GM21825 (cell line): ENCODE results near the gene NALCN.

Experiments used
- ATAC-seq: cut with Tn5 transposase; IDR thresholded peaks from one replicate; pipeline ENCODE4 v1.9.1; 2021; ENCODE audit warnings: mild to moderate bottlenecking, moderate library complexity; ENCODE audit not compliant: unreplicated experiment

NALCN gene

DNA sequence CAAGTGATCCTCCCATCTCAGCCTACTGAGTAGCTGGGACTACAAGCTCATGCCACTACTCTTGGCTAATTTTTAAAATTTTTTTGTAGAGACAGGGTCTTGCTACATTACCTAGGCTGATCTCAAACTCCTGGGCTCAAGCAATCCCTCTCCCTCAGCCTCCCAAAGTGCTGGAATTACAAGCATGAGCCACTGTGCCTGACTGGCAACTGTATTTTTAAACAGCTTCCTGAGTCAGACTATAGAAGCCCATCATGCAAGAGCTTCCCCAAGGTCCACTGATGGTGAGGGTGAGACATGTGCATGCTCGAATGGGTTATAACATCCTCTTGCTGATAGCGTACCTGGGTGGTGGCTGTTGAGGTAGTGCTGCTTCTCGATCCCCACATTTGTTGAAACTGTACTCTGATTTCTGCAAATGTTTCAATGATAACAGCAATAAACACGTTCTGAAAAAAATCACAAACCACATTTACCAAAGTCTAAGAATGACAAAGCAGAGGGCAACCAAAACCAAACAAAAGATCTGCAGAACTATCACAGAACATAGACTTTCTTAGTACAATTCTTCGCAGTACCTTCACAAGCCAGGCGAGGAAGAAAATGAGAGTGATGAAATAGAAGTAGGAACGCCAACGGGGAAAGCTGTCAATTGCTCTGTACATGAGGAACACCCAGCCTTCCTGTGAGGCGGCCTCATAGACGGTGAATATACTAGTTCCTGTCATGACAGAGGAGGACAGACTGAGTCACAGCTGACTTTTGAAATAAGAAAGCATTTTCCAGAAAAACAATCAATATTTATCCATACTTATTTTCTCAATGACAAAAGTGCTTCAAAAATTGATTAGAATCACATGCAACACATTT lies 124.4 kb downstream of the NALCN start:
- ATAC-seq = no peak

DNA sequence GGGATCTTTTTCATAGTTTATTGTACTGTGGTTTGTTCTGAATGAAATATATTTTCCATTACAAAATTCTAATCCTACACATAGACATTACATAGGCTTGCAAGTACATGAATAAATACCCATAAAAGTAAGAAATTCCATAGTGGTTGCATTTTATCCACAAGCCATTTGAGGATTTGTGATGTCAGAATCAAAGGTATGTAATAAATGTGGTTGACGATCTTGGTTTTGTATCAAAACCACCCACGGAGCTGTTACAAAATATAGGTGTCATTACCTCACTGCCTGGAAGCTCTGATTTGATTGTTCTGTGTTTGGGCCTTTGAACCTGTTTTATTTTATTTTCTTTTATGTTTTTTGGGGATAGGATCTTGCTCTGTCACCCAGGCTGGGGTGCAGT lies 125.1 kb downstream of the NALCN start:
- ATAC-seq = no peak

DNA sequence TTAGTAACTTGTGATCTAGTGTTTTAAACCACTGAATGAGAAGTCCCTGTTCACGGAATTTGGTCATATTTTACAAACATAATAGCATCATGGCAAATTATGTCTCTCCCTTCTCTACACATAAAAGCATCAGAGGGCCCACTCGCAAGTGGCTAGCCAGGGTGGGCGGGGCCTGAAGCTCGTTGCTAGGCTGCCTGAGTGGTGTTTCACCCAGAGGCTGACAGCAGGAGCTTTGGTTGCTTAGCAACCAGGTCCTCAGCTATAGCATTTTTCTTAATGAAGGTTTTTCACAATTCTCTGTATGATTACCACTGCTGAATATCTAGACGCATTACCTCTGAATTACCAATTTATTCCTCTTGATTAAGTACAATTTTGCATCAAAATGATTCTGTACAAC lies 126.5 kb downstream of the NALCN start:
- no peak for ATAC-seq

- ATAC-seq = no peak
Observed at GRCh38 chr13:101283782-101284181, 132.5 kb downstream of the NALCN start.

- no peak for ATAC-seq
Observed at GRCh38 chr13:101272886-101273285, 143.4 kb downstream of the NALCN start.

DNA sequence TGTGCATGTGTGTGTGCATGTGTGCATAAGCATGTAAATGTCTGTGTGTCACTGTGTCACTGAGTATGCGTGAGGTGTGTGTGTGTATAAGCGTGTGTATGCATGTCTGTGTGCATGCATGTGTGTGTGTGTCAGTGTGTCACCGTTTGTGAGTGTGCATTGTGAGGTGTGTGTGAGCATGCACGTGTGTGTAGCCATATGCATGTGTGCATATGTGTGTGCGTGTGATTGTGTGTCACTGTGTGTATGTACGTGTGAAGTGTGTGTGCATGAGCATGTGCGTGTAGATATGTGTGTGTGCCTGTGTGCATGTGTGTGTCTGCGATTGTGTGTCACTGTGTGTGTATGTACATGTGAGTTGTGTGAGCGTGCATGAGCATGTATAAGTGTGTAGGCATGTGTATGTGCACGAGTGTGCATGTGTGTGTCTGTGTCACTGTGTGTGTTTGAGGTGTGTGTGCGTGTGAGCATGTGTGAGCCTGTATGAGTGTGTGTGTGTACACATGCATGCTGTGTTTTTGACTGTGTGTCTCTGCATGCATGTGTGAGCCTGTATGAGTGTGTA lies 144.5 kb downstream of the NALCN start:
- ATAC-seq = no peak

DNA sequence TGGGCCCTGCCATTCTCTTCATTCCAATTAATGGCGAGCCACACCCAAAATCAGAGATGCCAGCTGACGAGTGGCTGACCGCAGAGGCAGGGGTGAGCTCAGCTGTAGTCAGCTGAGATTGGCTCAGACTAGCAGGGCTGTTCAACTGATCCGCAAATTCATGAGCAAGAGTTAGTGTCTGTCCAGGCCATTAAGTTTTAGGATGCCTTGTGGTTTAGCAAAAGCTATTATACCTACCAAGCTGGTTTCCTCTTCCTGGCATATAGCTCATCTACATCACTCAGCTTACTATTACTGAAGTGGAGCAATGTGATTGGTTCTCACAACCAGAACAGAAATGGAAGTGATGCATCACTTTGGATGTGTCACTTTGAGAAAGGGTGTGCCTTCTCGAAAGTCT lies 148.7 kb downstream of the NALCN start:
- ATAC-seq = no peak

DNA sequence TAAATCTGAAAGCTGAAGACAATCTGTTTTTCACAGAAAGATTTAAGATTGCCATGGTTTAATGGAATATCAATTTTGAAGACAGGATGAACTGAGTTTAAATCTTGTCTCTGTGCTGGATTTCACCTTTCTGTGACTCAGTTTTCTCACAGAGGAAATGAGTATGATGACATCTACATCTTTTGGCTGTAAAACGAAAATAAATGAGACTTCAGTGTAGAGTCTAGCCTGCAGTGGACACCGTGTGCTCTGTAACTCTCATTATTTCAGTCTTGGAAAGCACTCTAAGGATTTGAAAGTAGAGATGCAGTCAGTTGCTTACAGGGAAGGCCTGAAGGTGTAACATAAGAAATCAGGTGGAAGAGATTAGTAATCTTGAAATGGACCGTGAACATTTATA lies 150.4 kb downstream of the NALCN start:
- ATAC-seq = no peak

GRCh38 chr13:101264931-101265330 lies 151.4 kb downstream of the NALCN start:
- no peak for ATAC-seq

GRCh38 chr13:101262306-101262705 lies 154.0 kb downstream of the NALCN start:
- peak; percentile 78 for ATAC-seq

DNA sequence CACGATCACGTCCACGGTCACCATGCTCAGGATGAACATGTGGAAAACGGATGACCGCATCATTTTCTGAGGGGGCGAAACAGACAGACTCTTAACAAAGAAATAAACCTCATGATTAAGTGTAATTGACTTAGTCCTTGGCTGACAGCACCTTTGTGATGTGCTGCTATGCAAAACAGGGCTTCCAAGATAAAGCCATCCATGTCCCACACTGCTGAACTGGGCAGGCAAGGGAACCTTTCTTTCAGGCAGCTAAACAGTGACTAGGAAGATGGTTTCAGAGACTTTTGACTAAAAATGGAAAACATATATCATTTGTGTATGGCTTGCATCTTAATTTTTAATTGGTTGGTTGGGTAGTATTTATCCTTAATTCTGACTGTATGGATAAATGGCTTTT lies 157.8 kb downstream of the NALCN start:
- ATAC-seq = no peak

- peak; percentile 97 for ATAC-seq
Observed at GRCh38 chr13:101258071-101258470, 158.2 kb downstream of the NALCN start.

DNA sequence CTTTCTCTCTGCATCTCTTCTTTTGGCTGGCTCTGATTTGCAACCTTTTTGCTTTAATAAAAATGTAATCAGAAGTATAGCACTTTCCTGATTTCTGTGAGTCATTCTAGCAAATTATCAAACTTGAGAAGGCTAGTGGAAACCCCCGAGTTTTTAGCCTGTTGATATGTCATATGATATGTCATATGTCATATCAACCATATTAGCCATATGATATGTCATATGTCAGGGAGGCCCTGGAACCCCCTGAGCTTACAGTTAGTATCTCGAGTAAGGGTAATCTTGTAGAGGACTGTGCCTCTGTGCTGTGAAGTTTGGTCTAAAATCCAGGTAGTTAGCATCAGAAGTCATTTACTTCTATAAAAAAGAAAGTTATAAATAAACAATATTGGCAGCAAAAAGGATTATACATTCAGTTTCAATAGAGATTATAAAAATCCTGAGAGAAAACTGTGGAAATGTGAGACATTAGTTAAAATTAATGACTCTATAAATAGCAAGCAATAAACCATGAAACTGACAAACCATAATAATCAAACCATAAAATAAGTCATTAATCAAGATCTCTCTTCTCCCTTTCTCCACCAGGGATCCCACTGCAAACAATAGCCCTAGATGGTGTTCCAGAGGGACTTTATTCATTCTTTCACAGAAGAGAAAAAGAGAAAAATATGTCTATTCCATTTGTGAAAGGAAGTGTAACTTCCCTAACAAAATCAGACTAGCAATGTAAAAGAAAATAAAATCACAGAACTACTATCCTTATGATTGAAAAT lies 167.4 kb downstream of the NALCN start:
- no peak for ATAC-seq

GRCh38 chr13:101242720-101243119 lies 173.6 kb downstream of the NALCN start:
- no peak for ATAC-seq

DNA sequence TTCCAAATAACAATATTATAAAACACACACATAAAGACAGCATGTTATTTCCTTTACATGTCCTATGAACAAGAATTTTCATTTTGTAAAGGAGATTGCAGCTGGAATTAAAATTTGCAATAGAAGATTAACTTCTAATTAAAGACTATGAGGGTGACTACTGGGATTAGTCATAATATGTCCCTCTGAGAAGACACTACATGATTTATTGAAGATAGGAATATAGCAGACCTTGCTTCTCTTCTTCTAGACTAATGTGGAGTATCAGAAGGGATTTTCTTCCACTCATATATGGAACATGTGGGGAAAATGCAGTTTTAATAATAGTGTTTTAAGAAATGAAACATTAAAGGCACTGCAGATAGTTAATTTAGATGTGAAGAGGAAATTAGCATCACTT lies 177.8 kb downstream of the NALCN start:
- ATAC-seq = no peak

GRCh38 chr13:101231751-101232428 lies 184.4 kb downstream of the NALCN start:
- ATAC-seq = no peak

- no peak for ATAC-seq
Observed at GRCh38 chr13:101230271-101230890, 185.9 kb downstream of the NALCN start.

GRCh38 chr13:101219609-101220265 lies 196.6 kb downstream of the NALCN start:
- no peak for ATAC-seq

DNA sequence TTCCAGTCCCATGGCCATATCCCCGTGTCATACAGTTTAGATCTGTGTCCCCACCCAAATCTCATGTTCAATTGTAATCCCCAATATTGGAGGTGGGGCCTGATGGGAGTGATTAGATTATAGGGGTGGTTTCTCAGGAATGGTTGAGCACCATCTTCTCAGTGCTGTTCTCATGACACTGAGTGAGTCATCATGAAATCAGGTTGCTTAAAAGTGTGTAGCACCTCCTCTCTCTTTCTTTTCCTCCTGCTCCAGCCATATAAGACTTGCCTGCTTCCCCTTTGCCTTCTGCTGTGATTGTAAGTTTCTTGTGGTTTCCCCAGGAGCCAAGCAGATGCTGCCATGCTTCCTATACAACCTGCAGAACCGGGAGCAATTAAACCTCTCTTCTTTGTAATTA lies 197.8 kb downstream of the NALCN start:
- no peak for ATAC-seq

DNA sequence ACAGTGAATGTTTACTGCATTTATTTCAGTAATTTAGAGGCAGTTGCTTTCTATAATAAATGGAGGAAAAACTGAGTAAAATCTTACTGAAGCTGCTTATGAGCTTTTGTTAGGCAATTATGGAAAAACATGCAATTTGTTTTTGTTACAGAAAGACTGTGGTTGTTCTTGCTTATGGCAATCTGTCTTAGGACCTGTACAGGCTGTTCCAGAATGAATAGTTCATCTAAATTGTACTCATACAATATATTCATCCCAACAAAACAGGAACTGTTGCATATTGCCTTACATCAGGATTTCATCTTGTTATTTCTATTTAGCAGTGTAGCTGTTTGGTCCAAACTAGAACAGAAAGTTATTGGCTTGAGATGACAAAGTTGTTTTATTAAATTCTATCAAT lies 199.2 kb downstream of the NALCN start:
- ATAC-seq = no peak
